Liver (tissue), 3 donors: Measurements from ENCODE around the gene SPATS2L.

Experiments
- CTCF ChIP-seq: fragments of 150-350 bp; IDR thresholded peaks from 2 replicates; pipeline ENCODE4 v1.5.1; 2017; ENCODE audit warnings: improper control_type of control experiment, low read depth, low read length; ENCODE audit not compliant: missing input control
- EGR1 ChIP-seq, 2 donors: IDR thresholded peaks; 2 replicates each; pipeline ENCODE4 v1.6.1; 2016 to 2018; ENCODE audit warnings: antibody characterized with exemption in 2 of 2, low read depth in 2 of 2
- GABPA ChIP-seq, 2 donors: IDR thresholded peaks in 1 of 2; conservative IDR thresholded peaks in 1 of 2; 2 replicates each; pipeline ENCODE4 v1.6.1; 2016; ENCODE audit warnings: antibody characterized with exemption in 2 of 2, mild to moderate bottlenecking in 1 of 2, moderate library complexity in 1 of 2
- MAX ChIP-seq: IDR thresholded peaks from 2 replicates; pipeline ENCODE4 v1.6.1; 2016; ENCODE audit warnings: antibody characterized with exemption
- RAD21 ChIP-seq, 2 donors: IDR thresholded peaks; 2 replicates each; pipeline ENCODE4 v1.6.1; 2016; ENCODE audit warnings: antibody characterized with exemption in 2 of 2, mild to moderate bottlenecking in 2 of 2
- RXRA ChIP-seq, 2 donors: IDR thresholded peaks; 2 replicates each; pipeline ENCODE4 v1.6.1; 2017 to 2018; ENCODE audit warnings: antibody characterized with exemption in 2 of 2, mild to moderate bottlenecking in 1 of 2
- SP1 ChIP-seq: IDR thresholded peaks from 2 replicates; pipeline ENCODE4 v1.6.1; 2018; ENCODE audit warnings: antibody characterized with exemption, mild to moderate bottlenecking
- TAF1 ChIP-seq: conservative IDR thresholded peaks from 2 replicates; pipeline ENCODE4 v1.6.1; 2016; ENCODE audit warnings: antibody characterized with exemption, mild to moderate bottlenecking
- YY1 ChIP-seq: IDR thresholded peaks from 2 replicates; pipeline ENCODE4 v1.6.1; 2016; ENCODE audit warnings: antibody characterized with exemption, mild to moderate bottlenecking
- TF ChIP-seq, protein P1 (sequence below): IDR thresholded peaks from 2 replicates; pipeline ENCODE4 v1.6.1; 2016; ENCODE audit warnings: antibody characterized with exemption, mild to moderate bottlenecking
- TF ChIP-seq, protein P2 (sequence below): IDR thresholded peaks from 2 replicates; pipeline ENCODE4 v1.6.1; 2016; ENCODE audit warnings: antibody characterized with exemption
- donor health status: healthy.
- donor health status: healthy.

DNA sequence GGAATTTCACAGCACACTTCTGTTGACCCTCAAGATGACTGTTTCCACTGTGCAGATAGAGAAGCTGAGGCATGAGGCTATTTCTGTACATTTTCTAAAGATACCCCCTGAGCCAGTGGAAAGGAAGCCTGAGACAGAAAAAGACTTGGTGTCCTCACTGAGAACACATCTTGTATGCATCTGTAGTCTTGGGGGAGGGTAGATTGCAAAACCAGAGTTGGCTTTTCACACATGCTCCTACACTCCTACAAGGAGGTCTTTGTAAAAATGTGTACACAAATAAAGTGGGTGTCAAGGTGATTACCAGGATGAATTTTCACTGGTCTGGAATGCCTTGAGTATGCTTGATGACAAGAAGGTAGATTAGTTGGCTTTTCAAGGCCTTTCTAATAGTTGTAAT lies 105.3 kb downstream of the SPATS2L start:
- no peak for TF ChIP-seq CTCF
- TF ChIP-seq TAF1, result no peak
- TF ChIP-seq MAX, result no peak
- TF ChIP-seq YY1, result no peak
- TF ChIP-seq, protein P1, sequence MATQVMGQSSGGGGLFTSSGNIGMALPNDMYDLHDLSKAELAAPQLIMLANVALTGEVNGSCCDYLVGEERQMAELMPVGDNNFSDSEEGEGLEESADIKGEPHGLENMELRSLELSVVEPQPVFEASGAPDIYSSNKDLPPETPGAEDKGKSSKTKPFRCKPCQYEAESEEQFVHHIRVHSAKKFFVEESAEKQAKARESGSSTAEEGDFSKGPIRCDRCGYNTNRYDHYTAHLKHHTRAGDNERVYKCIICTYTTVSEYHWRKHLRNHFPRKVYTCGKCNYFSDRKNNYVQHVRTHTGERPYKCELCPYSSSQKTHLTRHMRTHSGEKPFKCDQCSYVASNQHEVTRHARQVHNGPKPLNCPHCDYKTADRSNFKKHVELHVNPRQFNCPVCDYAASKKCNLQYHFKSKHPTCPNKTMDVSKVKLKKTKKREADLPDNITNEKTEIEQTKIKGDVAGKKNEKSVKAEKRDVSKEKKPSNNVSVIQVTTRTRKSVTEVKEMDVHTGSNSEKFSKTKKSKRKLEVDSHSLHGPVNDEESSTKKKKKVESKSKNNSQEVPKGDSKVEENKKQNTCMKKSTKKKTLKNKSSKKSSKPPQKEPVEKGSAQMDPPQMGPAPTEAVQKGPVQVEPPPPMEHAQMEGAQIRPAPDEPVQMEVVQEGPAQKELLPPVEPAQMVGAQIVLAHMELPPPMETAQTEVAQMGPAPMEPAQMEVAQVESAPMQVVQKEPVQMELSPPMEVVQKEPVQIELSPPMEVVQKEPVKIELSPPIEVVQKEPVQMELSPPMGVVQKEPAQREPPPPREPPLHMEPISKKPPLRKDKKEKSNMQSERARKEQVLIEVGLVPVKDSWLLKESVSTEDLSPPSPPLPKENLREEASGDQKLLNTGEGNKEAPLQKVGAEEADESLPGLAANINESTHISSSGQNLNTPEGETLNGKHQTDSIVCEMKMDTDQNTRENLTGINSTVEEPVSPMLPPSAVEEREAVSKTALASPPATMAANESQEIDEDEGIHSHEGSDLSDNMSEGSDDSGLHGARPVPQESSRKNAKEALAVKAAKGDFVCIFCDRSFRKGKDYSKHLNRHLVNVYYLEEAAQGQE, result no peak
- no peak for TF ChIP-seq EGR1 (IDR thresholded peaks at IDR 0.05; ENCODE audit: low read depth in 2 of 2)
- TF ChIP-seq, protein P2, sequence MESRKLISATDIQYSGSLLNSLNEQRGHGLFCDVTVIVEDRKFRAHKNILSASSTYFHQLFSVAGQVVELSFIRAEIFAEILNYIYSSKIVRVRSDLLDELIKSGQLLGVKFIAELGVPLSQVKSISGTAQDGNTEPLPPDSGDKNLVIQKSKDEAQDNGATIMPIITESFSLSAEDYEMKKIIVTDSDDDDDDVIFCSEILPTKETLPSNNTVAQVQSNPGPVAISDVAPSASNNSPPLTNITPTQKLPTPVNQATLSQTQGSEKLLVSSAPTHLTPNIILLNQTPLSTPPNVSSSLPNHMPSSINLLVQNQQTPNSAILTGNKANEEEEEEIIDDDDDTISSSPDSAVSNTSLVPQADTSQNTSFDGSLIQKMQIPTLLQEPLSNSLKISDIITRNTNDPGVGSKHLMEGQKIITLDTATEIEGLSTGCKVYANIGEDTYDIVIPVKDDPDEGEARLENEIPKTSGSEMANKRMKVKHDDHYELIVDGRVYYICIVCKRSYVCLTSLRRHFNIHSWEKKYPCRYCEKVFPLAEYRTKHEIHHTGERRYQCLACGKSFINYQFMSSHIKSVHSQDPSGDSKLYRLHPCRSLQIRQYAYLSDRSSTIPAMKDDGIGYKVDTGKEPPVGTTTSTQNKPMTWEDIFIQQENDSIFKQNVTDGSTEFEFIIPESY, result no peak
- no peak for TF ChIP-seq RAD21 (IDR thresholded peaks at IDR 0.05)
- TF ChIP-seq GABPA (IDR thresholded peaks at IDR 0.05 in 1 of 2, conservative IDR thresholded peaks at IDR 0.05 in 1 of 2), result no peak
- no peak for TF ChIP-seq SP1
- TF ChIP-seq RXRA (IDR thresholded peaks at IDR 0.05), result no peak
